Fibroblast of pulmonary artery (primary cell): Measurements from ENCODE around the gene PUDP.
A peak's percentile ranks its signal among the peaks of the same experiment; 100 is the strongest.

ENCODE experiments used
- DNase-seq: peaks from one replicate; pipeline ENCODE4 v3.0.0-alpha.2; 2010; ENCODE audit warnings: low read depth
- H3K4me3 ChIP-seq: replicated peaks from 2 replicates; pipeline ENCODE4 v1.5.1; 2011; ENCODE audit warnings: low read depth, mild to moderate bottlenecking, control low read depth, low read length, moderate library complexity
- TF ChIP-seq, protein P1 (sequence below): IDR thresholded peaks from 2 replicates; pipeline ENCODE4 v1.5.1; 2011; ENCODE audit warnings: mild to moderate bottlenecking, control low read depth, low read length, inconsistent platforms; ENCODE audit errors: missing control alignments

Gene PUDP

DNA sequence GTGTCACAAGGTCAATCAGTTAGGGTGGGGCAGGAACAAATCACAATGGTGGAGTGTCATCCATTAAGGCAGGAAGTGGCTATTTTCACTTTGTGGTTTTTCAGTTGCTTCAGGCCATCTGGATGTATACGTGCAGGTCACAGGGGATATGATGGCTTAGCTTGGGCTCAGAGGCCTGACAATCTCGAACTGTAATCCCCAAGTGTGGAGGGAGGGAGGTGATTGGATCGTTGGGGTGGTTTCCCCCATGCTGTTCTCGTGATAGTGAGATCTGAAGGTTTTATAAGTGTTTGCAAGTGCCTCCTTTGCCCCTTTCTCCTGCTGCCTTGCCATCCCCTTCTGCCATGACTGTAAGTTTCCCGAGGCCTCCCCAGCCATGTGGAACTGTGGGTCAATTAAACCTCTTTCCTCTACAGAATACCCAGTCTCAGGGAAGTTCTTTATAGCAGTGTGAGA, 37.1 kb downstream of the PUDP start:
- no peak for DNase-seq
- TF ChIP-seq, protein P1, sequence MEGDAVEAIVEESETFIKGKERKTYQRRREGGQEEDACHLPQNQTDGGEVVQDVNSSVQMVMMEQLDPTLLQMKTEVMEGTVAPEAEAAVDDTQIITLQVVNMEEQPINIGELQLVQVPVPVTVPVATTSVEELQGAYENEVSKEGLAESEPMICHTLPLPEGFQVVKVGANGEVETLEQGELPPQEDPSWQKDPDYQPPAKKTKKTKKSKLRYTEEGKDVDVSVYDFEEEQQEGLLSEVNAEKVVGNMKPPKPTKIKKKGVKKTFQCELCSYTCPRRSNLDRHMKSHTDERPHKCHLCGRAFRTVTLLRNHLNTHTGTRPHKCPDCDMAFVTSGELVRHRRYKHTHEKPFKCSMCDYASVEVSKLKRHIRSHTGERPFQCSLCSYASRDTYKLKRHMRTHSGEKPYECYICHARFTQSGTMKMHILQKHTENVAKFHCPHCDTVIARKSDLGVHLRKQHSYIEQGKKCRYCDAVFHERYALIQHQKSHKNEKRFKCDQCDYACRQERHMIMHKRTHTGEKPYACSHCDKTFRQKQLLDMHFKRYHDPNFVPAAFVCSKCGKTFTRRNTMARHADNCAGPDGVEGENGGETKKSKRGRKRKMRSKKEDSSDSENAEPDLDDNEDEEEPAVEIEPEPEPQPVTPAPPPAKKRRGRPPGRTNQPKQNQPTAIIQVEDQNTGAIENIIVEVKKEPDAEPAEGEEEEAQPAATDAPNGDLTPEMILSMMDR, result no peak
- no peak overlapping the region for H3K4me3 ChIP-seq

DNA sequence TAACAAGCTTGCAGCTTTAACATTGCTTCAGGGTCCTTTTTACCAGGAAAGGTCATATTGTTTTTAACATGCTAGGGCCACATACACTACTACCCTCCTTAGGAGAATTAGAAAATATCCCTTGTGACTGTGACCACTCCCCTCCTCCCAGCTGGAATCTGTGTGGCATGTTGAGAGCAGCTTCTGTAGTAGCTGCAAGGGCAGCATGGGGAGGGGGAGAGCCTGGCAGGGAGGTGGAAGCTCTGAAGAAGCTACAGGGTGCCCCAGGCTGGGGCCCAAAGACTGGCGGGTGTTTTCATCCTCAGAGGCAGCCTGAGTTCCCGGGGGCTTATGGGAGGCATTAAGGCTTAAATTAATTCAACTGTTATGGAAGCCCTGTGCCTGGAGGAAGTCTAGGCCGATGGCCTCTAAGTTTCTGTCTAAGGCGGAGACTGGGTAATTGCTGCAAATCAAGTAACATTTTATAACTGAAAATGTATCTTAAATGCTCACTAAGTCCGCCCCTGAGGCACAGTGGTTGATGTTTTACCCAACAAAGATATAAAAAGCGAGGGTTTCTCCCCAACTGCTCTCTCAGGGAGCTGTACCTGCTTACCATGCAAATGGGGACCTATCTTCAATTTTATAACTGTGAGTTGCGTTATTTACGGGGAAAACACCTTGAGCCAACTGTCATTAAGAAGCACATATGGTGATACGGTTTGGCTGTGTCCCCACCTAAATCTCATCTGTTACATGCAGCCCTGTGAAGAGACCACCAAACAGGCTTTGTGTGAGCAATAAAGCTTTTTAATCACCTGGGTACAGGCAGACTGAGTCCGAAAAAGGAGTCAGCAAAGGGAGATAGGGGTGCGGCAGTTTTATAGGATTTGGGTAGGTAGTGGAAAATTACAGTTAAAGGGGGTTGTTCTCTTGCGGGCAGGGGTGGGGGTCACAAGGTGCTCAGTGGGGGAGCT, 37.8 kb downstream of the PUDP start:
- TF ChIP-seq, protein P1, result no peak
- no peak overlapping the region for H3K4me3 ChIP-seq
- DNase-seq, result no peak

DNA sequence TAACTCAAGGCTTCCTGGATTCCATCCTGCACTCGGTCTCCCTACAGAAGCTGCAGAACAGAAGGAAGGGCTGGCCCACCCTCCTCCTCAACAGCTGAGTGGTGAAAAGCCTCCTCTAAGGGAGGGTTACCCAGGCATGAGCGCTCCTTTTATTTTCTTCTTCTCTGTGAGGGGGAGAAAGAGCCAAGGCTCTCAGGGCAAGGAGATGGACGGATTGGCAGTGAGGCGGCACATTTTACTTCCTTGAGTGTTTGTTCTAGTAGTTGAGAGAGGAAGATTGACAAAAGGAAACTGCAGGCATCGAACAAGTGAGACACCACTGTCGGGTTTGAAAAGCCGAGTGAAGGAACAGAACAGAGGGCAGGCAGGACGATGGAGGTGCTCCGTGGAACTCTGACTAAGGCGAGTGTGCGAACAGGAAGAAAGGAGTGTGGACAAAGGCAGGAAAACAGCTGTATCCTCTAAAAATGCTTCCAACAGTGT, 38.9 kb downstream of the PUDP start:
- DNase-seq, result peak; percentile 38
- peak overlapping the region; percentile 32 for H3K4me3 ChIP-seq
- TF ChIP-seq, protein P1, result no peak

DNA sequence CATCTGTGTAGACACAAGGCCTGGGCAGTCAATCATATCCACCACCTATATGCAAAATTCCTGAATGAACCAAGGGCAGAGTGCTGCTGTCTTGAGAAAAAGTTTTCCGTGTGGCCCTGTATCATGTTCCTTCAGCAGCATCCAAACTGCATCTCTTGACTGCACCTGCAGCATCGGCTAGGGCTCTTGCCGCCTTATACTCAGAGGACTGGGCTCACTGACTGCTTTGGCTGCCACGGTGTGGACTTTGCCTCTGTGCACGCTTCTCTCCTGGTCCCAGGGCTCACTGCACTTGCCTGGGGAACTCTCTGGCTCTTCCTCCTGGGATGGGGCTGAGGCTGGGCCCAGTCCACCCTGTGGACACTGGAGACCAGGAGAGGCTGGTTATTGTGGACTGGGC, 39.9 kb downstream of the PUDP start:
- TF ChIP-seq, protein P1, result no peak
- H3K4me3 ChIP-seq, result no peak overlapping the region
- no peak for DNase-seq

DNA sequence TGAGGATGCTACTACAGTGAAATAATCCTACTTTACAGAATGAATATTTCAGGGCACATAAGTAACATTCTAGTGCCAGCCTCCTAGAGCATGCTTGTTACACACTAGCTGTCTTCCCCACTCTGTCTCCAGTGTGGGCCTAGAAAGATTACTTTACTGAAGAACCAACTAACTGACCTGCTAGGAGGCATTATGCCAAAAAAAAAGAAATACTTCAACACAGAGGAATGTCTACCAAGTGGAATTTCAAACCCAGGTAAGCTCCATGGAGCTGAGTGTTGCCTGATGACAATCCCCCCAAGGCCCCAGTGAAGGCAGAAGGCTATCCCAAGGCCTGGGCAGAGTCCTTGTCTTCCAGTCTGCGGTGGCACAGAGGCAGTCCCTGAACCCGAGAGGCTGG, 41.3 kb downstream of the PUDP start:
- no peak overlapping the region for H3K4me3 ChIP-seq
- TF ChIP-seq, protein P1, result no peak
- no peak for DNase-seq

DNA sequence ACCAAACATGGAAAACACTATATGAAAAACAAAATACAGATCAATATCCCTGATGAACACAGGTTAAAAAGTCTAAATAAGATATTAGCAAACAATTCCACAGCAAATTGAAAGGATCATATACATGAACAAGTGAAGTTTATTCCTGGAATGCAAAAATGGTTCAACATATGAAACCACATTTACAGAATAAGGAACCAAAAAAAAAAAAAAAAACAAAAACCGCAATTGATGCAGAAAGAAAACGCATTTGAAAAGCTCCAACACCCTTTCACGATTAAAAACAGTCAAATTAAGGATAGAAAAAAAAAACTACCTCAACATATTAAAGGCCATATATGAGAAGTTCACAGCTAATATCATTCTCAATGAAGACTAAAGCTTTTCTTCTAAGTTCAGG, 45.8 kb downstream of the PUDP start:
- DNase-seq, result no peak
- TF ChIP-seq, protein P1, result no peak
- H3K4me3 ChIP-seq, result no peak overlapping the region
